ENCODE measurements around the gene TXNRD2. TPM values are rescaled to one million over a fixed set of nuclear protein-coding genes. Genes with fewer than 3 reads are reported as not detected.

The TXNRD2 gene
- total RNA-seq, 1 donor from 2014 or later, result 25.7 TPM

GRCh38 chr22:19857382-19857781 is 84.2 kb downstream of the TXNRD2 start:
- H3K27ac ChIP-seq (ENCODE audit: low read depth, low read length), result no peak overlapping the region
- H2AFZ ChIP-seq (ENCODE audit: low read depth, low read length), result no peak overlapping the region
- Mint-ChIP-seq H3K27ac (ENCODE audit: unreplicated experiment) (no peak overlapping the region), H3K36me3 (ENCODE audit: low read depth, unreplicated experiment) (peaks cover 13% of the 10 kb centered on the region), H3K4me3 (ENCODE audit: unreplicated experiment) (peak overlapping the region; percentile 37), H3K9me3 (ENCODE audit: unreplicated experiment) (no peaks in the 10 kb centered on the region), H3K27me3 (ENCODE audit: low read depth, unreplicated experiment) (no peaks in the 10 kb centered on the region), H3K4me1 (ENCODE audit: low read depth, unreplicated experiment) (peaks cover 16% of the 10 kb centered on the region)
- no peak for FAIRE-seq
- H4K20me1 ChIP-seq (ENCODE audit: insufficient read depth, low read length), result peaks cover 18% of the 10 kb centered on the region
- H3K79me2 ChIP-seq (ENCODE audit: insufficient read depth, low read length), result peaks cover 40% of the 10 kb centered on the region
- H3K4me1 ChIP-seq (ENCODE audit: insufficient read depth, low read length), result peaks cover 27% of the 10 kb centered on the region
- no peak overlapping the region for H3K4me2 ChIP-seq (ENCODE audit: low read length)
- no peak overlapping the region for H3K4me3 ChIP-seq (ENCODE audit: insufficient read depth, low read depth, low read length)
- H3K36me3 ChIP-seq (ENCODE audit: insufficient read depth, low read length), result no peaks in the 10 kb centered on the region
- no peaks in the 10 kb centered on the region for H3K27me3 ChIP-seq (ENCODE audit: insufficient read depth, low read length)
- DNase-seq (ENCODE audit: low read depth), result no peak
- no peak overlapping the region for H3K9ac ChIP-seq (ENCODE audit: low read length)
- H3K9me3 ChIP-seq (ENCODE audit: insufficient read depth, low read depth, low read length), result no peaks in the 10 kb centered on the region
- no peak for TF ChIP-seq CTCF (IDR thresholded peaks at IDR 0.05; ENCODE audit: insufficient read depth, low read depth, low read length)
- TF ChIP-seq EZH2 (IDR thresholded peaks at IDR 0.05; ENCODE audit: insufficient read depth, low read length), result no peak

- Histone ChIP-seq H3K4me3 (ENCODE audit: insufficient read depth, low read depth, low read length) (peak overlapping the region; percentile 78), H3K79me2 (ENCODE audit: insufficient read depth, low read length) (peaks cover 56% of the 10 kb centered on the region), H3K4me2 (ENCODE audit: low read length) (peak overlapping the region; percentile 98), H3K36me3 (ENCODE audit: insufficient read depth, low read length) (peaks cover 2% of the 10 kb centered on the region), H3K27ac (ENCODE audit: low read depth, low read length) (peak overlapping the region; percentile 74), H2AFZ (ENCODE audit: low read depth, low read length) (peak overlapping the region; percentile 84), H3K9ac (ENCODE audit: low read length) (peak overlapping the region; percentile 84), H3K4me1 (ENCODE audit: insufficient read depth, low read length) (peaks cover 29% of the 10 kb centered on the region), H3K9me3 (ENCODE audit: insufficient read depth, low read depth, low read length) (no peaks in the 10 kb centered on the region), H3K27me3 (ENCODE audit: insufficient read depth, low read length) (no peaks in the 10 kb centered on the region), H4K20me1 (ENCODE audit: insufficient read depth, low read length) (peaks cover 35% of the 10 kb centered on the region)
- Mint-ChIP-seq H3K36me3 (ENCODE audit: low read depth, unreplicated experiment) (peaks cover 17% of the 10 kb centered on the region), H3K27me3 (ENCODE audit: low read depth, unreplicated experiment) (no peaks in the 10 kb centered on the region), H3K9me3 (ENCODE audit: unreplicated experiment) (no peaks in the 10 kb centered on the region), H3K27ac (ENCODE audit: unreplicated experiment) (peak overlapping the region; percentile 62), H3K4me3 (ENCODE audit: unreplicated experiment) (peak overlapping the region; percentile 96), H3K4me1 (ENCODE audit: low read depth, unreplicated experiment) (peaks cover 23% of the 10 kb centered on the region)
- DNase-seq (ENCODE audit: low read depth) (peak; percentile 29), FAIRE-seq (no peak)
- TF ChIP-seq EZH2 (IDR thresholded peaks at IDR 0.05; ENCODE audit: insufficient read depth, low read length) (no peak), CTCF (IDR thresholded peaks at IDR 0.05; ENCODE audit: insufficient read depth, low read depth, low read length) (no peak)
Observed at GRCh38 chr22:19855504-19856409, 85.9 kb downstream of the TXNRD2 start.
